ENCODE data around the gene SCFD2. TPM values are rescaled to one million over a fixed set of nuclear protein-coding genes. Genes with fewer than 3 reads are reported as not detected.

Gene SCFD2
- total and polyA plus RNA-seq, 2 of the 8 experiments (the other 6 are each of a cell fraction or from before 2014, with no cell fraction given): 6.2 to 10.2 TPM

GRCh38 chr4:53012738-53013137, 353.1 kb downstream of the SCFD2 start:
- Histone ChIP-seq H4K5ac (ENCODE audit: insufficient read length, low read depth, low read length) (no peak overlapping the region), H3K9me3 (ENCODE audit: insufficient read depth in 2 of 2, low read depth in 1 of 2, low read length in 1 of 2) (no peaks in the 10 kb centered on the region), H2BK20ac (ENCODE audit: low read length) (no peak overlapping the region), H4K91ac (replicated peaks; ENCODE audit: insufficient read length, low read length) (no peak overlapping the region), H3K4me2 (ENCODE audit: insufficient read depth in 1 of 2, low read depth in 2 of 2, low read length in 2 of 2) (no peak overlapping the region), H3K27me3 (replicated peaks in 1 of 4; ENCODE audit: control insufficient read depth in 3 of 4, extremely low read depth in 1 of 4, insufficient read depth in 3 of 4, low read length in 3 of 4) (no peaks in the 10 kb centered on the region), H3K79me2 (ENCODE audit: control insufficient read depth in 1 of 2, insufficient read depth in 2 of 2, low read length in 2 of 2) (no peaks in the 10 kb centered on the region), H2BK5ac (ENCODE audit: low read depth, low read length) (no peak overlapping the region), H3K4me3 (ENCODE audit: extremely low read depth in 1 of 4, insufficient read depth in 2 of 4, low read depth in 3 of 4, low read length in 4 of 4) (no peak overlapping the region), H2BK120ac (replicated peaks; ENCODE audit: low read depth, low read length) (no peak overlapping the region), H3K18ac (ENCODE audit: extremely low read depth, low read length) (no peak overlapping the region), H2AFZ (ENCODE audit: low read length) (no peak overlapping the region), H3K4me1 (replicated peaks in 1 of 4; ENCODE audit: control insufficient read depth in 3 of 4, insufficient read depth in 4 of 4, low read length in 3 of 4) (no peaks in the 10 kb centered on the region; a peak in 1 of 7 replicates), H3K56ac (replicated peaks; ENCODE audit: insufficient read length, low read depth, low read length) (no peak overlapping the region), H2AK5ac (ENCODE audit: low read depth, low read length) (no peak overlapping the region), H4K8ac (ENCODE audit: extremely low read depth, insufficient read depth, low read length) (no peak overlapping the region), H3K4ac (replicated peaks; ENCODE audit: insufficient read length, low read depth, low read length) (no peak overlapping the region), H3K27ac (ENCODE audit: low read depth, low read length) (no peak overlapping the region), H4K20me1 (replicated peaks in 1 of 2; ENCODE audit: control insufficient read depth in 1 of 2, insufficient read depth in 2 of 2, low read length in 2 of 2) (no peaks in the 10 kb centered on the region), H3K23ac (ENCODE audit: insufficient read length) (no peak overlapping the region), H2BK15ac (ENCODE audit: low read length) (no peak overlapping the region), H3K36me3 (ENCODE audit: control insufficient read depth in 2 of 4, insufficient read depth in 4 of 4, low read length in 3 of 4) (no peaks in the 10 kb centered on the region), H3K23me2 (ENCODE audit: low read depth, low read length) (no peaks in the 10 kb centered on the region), H3K79me1 (ENCODE audit: low read depth, low read length) (no peaks in the 10 kb centered on the region), H3K9ac (replicated peaks in 1 of 4; ENCODE audit: extremely low read depth in 1 of 4, low read depth in 3 of 4, low read length in 3 of 4) (no peak overlapping the region), H2BK12ac (ENCODE audit: low read depth, low read length) (no peak overlapping the region), H3K14ac (ENCODE audit: insufficient read length) (no peak overlapping the region)
- FAIRE-seq (no peak), DNase-seq (ENCODE audit: low read depth in 1 of 2, low spot score in 2 of 2) (no peak)
- ChIA-PET POLR2A (ENCODE audit: partially characterized antibody) (no interaction called here), CTCF (ENCODE audit: partially characterized antibody) (interaction anchor here (1.7 to 6.7 kb wide), 2 partner anchors 12 to 1221 kb away, joined by 4 to 51 read pairs; no protein-coding TSS in a partner anchor)
- 81% methylated on average over 1 of the region's 1 CpG; no CpG with 5 or more reads in 1 of the 2 experiments for WGBS, 2 experiments (ENCODE audit: extremely low coverage in 1 of 2, insufficient coverage in 1 of 2, insufficient read length in 1 of 2, insufficient replicate concordance in 2 of 2, low coverage in 1 of 2, low lambda C conversion rate in 2 of 2, missing lambda C conversion rate in 1 of 2)
- no peak for TF ChIP-seq POU5F1 (IDR thresholded peaks at IDR 0.05; ENCODE audit: low read depth, low read length)

Measured in H1 (cell line).